Subcutaneous abdominal adipose tissue (tissue), 5 donors: ENCODE results near the gene TNIP2.

Experiments used
- H3K27ac ChIP-seq: one replicate; pipeline ENCODE4 v1.7.0; 2013; ENCODE audit warnings: low read depth, mild to moderate bottlenecking, inconsistent platforms, low read length, moderate library complexity
- H3K27me3 ChIP-seq, 5 donors: one replicate each; pipeline ENCODE4 v1.7.0; 2013; ENCODE audit warnings: low read length in 5 of 5, inconsistent platforms in 1 of 5; ENCODE audit not compliant: control insufficient read depth in 5 of 5, insufficient read depth in 4 of 5
- H3K36me3 ChIP-seq, 5 donors: one replicate each; pipeline ENCODE4 v1.7.0; 2013; ENCODE audit warnings: low read length in 5 of 5; ENCODE audit not compliant: control insufficient read depth in 5 of 5, insufficient read depth in 5 of 5
- H3K4me1 ChIP-seq, 5 donors: one replicate each; pipeline ENCODE4 v1.7.0; 2013; ENCODE audit warnings: low read length in 5 of 5, mild to moderate bottlenecking in 3 of 5, moderate library complexity in 1 of 5; ENCODE audit not compliant: control insufficient read depth in 5 of 5, insufficient read depth in 5 of 5
- H3K4me3 ChIP-seq, 5 donors: one replicate each; pipeline ENCODE4 v1.7.0; 2013; ENCODE audit warnings: low read length in 5 of 5, low read depth in 1 of 5
- H3K9ac ChIP-seq, 5 donors: one replicate each; pipeline ENCODE4 v1.7.0; 2013; ENCODE audit warnings: low read length in 5 of 5, mild to moderate bottlenecking in 4 of 5, moderate library complexity in 3 of 5
- H3K9me3 ChIP-seq, 5 donors: one replicate each; pipeline ENCODE4 v1.7.0; 2013; ENCODE audit warnings: low read length in 5 of 5; ENCODE audit not compliant: control insufficient read depth in 5 of 5
- donor health status: healthy.
- donor health status: healthy.
- donor health status: healthy.
- donor health status: healthy.
- donor health status: healthy.

The TNIP2 gene

DNA sequence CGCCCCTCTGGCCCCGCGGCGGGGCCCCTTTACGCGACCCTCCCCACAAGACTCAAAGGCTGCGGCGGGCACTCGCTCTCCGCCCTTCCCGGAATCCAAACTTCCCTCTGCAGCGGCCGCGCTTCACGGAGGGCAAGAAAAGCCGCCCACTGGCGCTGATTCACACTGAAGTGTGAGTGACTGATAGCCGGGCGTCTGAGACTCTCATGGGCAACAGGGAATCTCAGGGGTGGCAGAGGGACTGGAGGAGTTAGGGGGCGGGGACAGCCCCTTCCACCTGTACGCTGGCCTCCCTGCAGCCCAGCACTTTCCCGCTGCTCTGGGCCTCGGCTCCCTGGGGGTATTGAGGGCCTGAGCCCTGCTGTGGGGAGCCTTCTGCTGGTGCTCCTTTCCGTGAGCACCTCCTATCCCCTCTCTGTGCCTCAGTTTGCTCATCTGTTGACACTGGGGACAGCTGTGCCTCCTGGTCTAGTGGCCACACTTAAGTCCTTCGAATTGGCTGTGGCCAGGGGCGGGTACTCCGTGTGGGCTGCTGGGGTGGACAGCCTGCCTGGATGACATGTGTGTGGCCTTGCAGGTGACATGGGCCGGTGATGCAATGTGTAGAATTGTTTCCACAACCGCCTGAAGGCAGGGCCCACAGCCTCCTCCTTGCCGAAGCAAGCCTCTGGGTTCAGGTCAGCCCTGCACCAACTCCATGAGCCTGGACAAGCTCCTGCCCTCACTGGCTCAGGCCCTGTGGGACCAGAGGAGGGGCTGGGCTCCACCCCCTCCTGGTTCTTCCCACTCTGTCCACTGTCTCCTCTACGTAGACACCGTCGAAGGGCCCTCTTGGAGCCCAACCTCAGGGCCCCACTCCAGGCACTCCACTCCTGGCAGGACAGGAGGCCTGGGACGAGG lies 37.7 kb upstream of the TNIP2 start:
- Histone ChIP-seq H3K27me3 (no peaks in the 10 kb centered on the region), H3K4me1 (peaks cover 21 to 77% (median 71%) of the 10 kb centered on the region in 5 donors), H3K27ac (peak overlapping the region; percentile 74)

DNA sequence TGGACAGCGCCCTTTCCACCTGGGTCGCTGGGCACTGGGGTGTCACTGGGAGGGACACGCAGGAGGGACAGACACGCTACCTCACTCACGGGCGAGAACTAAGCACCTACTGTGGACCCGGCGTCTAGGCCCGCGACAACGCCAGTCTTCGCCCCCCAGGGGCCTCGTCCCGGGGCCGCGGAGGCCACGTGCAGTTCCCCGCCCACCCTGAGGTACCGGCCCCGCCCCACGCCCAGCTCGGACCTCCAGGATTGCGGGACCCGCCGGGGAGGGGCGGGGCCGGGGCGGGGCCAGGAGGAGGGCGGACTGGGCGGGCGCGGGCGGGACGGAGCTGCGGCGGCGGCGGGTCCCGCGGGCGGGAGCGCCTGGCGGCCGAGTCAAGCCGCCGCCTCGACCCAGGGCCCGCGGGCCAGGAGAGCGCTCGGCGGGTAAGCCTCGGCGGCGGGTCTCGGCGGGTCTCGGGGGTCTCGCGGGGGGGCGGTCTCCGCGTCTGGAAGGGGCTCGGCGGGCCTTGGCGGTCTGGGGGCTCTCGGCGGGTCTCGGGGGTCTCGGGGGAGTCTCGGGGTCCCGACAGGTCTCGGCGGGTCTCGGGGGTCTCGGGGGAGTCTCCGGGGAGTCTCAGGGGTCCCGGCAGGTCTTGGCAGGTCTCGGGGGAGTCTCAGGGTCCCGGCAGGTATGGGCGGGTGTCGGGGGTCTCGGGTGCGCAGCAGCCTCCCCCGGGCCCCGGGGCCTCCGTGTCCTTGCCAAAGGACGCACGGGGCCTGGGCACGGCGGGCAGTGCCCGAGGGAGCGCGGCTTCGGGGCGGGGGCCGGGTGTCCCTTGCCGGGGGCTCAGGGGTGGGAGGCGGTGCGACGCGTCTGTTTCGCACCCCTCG lies 36.8 kb upstream of the TNIP2 start, which contains the start of gene SH3BP2:
Gene SH3BP2 (plus strand): TSS at position 375 of the 875 bp plus-strand sequence. CDS start 27,533 bp downstream, outside the sequence.
- peaks cover 0 to 5% (median 0%) of the 10 kb centered on the region in 5 donors for H3K36me3 ChIP-seq
- no peaks in the 10 kb centered on the region for H3K9me3 ChIP-seq
- H3K27ac ChIP-seq, result peak within 1 kb of the TSS; percentile 74
- H3K4me1 ChIP-seq, result peaks cover 15 to 75% (median 67%) of the 10 kb centered on the region in 5 donors
- no peaks in the 10 kb centered on the region for H3K27me3 ChIP-seq
- H3K4me3 ChIP-seq, result peak within 1 kb of the TSS; percentile 67 to 79 (median 71)
- H3K9ac ChIP-seq, result peak within 1 kb of the TSS in 4 of 5 donors; percentile 74 to 79 (median 76)

More for the DNA sequence above, 37.7 kb upstream of the TNIP2 start:
- peak overlapping the region; percentile 68 to 79 (median 76) for H3K9ac ChIP-seq
- H3K9me3 ChIP-seq, result no peaks in the 10 kb centered on the region
- peaks cover 0 to 5% (median 0%) of the 10 kb centered on the region in 5 donors for H3K36me3 ChIP-seq
- H3K4me3 ChIP-seq, result peak overlapping the region; percentile 67 to 79 (median 71)

DNA sequence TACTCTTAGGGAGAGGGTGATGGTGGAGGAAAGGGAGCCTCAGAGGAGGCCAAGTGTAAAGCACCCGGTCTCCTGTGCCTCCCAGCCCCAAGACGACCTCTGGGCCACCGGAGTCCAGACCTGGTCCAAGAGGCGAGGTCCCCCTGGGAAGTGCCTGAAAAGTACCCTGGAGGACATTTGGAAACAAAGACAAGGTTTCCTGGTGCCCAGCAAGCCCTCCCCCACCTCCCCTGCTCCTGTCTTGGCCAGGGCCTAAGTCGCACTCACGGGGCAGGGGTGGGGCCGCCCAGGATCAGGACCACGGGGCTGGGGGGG lies 36.2 kb upstream of the TNIP2 start:
- H3K4me3 ChIP-seq, result peak overlapping the region in 1 of 5 donors; percentile 14
- peak overlapping the region in 1 of 5 donors; percentile 1 for H3K9ac ChIP-seq
- H3K4me1 ChIP-seq, result peaks cover 15 to 74% (median 66%) of the 10 kb centered on the region in 5 donors
- peaks cover 0 to 5% (median 0%) of the 10 kb centered on the region in 5 donors for H3K36me3 ChIP-seq
- H3K27ac ChIP-seq, result no peak overlapping the region
- H3K9me3 ChIP-seq, result no peaks in the 10 kb centered on the region
- H3K27me3 ChIP-seq, result no peaks in the 10 kb centered on the region

DNA sequence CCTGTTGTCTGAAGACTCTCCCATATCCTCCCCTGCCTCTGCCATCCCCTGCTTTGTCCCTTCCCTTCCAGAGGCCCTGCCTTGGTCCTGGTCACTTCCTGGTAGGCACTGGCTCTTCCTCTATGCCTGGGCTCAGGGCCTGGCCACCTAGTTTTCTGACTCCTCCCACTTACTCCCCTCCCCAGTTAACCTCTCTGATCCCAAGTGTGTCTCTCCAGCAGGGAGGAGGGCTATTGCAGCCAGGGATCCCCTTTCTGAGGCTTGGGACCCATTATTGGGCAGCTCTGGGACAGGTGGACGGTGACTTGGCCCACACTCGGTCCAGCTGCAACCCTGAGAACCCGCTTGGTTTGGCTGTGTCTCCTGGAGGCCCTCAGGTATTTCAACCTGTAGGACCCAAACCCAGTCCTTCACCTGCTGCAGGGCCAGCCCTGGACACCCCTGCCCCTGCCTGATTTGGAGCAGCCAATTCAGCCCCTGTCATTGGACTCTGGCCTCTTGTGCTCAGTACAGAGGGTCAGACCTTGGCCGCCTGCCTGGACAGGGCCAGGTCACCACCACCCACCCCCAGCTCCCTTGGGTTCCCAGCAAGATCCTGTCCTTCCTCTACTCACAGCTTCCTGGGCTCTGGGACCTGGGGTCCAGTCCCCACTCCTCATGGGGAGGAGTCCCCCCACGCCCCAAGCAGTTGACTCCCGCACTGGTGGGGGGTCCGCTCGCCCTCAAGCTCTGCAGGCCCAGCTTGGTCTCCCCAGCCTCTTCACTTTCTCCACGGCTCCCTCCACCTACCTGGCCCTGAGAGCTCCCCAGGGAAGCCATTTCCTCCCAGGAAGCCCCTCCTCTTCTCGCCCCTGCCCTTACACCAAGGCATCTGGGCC lies 35.6 kb upstream of the TNIP2 start:
- no peak overlapping the region for H3K4me3 ChIP-seq
- no peaks in the 10 kb centered on the region for H3K27me3 ChIP-seq
- H3K36me3 ChIP-seq, result peaks cover 0 to 4% (median 0%) of the 10 kb centered on the region in 5 donors
- H3K9ac ChIP-seq, result peak overlapping the region in 1 of 5 donors; percentile 1
- H3K27ac ChIP-seq, result no peak overlapping the region
- no peaks in the 10 kb centered on the region for H3K9me3 ChIP-seq
- peaks cover 14 to 71% (median 64%) of the 10 kb centered on the region in 5 donors for H3K4me1 ChIP-seq

DNA sequence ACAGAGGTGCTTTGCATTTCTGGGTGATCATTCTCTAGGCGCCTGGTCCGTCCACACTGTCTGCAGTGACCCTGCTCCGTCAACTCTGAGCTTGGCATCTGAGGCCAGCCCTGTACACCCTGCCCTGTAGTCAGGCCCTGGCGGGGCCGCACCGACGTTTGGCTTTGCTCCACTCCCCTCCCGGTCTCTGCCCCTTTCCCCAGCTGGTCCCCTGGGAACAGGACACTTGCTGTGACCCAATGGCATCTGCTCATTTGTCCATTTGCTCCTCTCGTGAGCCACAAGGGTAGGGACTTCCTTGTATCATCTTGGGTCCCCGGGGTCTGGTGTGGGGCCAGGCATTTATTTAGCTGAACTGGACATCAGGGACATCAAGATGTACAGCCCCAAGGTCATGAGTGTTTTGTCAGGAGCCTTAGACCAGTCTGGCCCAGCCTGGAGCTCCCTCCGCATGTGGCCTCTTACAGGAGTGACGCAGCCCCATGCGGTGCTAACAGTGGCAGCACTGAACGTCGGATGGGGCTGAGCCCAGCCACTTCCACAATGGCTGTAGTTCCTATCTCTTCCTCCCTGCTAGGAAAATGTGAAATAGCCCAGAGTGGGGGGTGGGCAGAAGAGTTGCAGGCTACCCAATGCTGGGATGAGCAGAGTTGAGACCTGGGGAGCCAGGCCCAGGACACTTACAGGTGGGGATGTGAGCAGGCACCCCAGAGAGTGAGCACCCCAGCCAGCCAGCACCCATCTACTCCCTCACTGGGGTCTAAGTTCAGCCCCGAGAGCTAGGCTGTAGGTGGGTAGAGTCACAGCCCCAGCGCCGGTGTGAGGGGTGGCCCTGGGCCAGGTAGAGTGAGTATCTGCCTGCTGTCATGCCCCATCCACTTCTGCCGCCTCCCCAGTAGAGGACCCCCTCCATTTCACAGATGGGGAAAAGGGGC lies 34.7 kb upstream of the TNIP2 start:
- Histone ChIP-seq H3K9ac (no peak overlapping the region), H3K9me3 (no peaks in the 10 kb centered on the region), H3K4me1 (peaks cover 13 to 71% (median 63%) of the 10 kb centered on the region in 5 donors), H3K27ac (no peak overlapping the region), H3K27me3 (no peaks in the 10 kb centered on the region), H3K4me3 (no peak overlapping the region), H3K36me3 (no peaks in the 10 kb centered on the region)

DNA sequence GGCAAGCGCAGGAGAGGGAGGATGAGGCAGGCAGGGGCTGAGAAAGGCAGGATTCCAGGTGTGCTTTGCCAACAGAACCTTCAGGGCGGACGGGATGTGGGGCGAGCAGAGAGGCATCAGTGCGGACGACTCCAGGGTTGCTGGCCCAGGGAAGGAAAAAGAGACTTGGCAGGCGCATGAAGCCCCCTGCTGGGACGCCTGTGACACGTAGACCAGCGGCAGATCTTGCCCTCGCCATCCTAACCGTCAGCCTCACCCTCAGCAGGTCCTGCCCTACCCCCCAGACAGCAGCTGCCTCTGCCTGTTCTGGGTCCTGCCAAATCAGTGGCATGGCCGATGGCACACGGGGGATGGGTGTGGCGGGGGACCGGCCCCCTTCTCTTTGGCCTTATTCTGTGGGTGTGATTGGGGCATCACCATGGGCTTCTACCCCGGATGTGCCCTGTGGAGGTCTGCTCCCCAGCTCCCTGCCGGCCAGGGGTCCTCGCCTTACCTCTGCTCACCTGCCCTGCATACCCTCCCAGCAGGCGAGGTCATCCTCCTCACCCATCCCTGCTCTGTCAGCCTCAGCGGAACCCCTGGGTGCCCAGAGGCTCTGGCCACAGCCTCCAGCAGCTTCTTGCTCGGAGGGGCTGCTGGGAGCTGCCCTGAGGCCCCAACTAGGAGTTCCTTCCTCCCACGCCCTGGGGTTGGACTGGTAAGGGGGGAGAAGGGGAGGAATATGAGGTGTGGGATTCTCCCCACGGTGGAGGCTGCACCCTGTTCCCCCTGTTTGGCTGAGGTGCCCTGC lies 33.9 kb upstream of the TNIP2 start:
- no peaks in the 10 kb centered on the region for H3K36me3 ChIP-seq
- no peaks in the 10 kb centered on the region for H3K27me3 ChIP-seq
- no peak overlapping the region for H3K27ac ChIP-seq
- no peak overlapping the region for H3K9ac ChIP-seq
- no peak overlapping the region for H3K4me3 ChIP-seq
- no peaks in the 10 kb centered on the region for H3K9me3 ChIP-seq
- peaks cover 11 to 67% (median 54%) of the 10 kb centered on the region in 5 donors for H3K4me1 ChIP-seq

DNA sequence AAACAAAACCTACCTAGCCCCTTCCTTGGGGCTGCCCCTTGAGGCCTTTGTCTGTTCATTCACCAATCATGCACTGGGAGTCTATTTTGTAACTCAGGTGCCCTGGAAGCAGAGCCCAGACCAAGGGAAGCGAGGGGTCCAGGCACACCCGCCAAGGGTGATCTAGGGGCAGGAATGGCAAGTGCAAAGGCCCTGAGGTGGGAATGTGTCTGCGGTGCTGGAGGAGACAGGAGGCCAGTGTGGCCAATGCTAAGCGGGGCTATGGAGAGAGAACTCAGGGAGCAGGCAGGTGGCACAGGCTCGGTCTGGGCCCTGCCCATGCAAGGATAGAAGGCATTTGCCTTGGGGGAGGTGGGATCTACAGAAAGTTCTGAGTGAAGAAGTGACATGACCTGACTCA lies 33.2 kb upstream of the TNIP2 start:
- H3K4me1 ChIP-seq, result peaks cover 6 to 61% (median 48%) of the 10 kb centered on the region in 5 donors
- no peaks in the 10 kb centered on the region for H3K9me3 ChIP-seq
- H3K4me3 ChIP-seq, result no peak overlapping the region
- H3K36me3 ChIP-seq, result no peaks in the 10 kb centered on the region
- no peak overlapping the region for H3K9ac ChIP-seq
- H3K27me3 ChIP-seq, result no peaks in the 10 kb centered on the region
- H3K27ac ChIP-seq, result no peak overlapping the region

DNA sequence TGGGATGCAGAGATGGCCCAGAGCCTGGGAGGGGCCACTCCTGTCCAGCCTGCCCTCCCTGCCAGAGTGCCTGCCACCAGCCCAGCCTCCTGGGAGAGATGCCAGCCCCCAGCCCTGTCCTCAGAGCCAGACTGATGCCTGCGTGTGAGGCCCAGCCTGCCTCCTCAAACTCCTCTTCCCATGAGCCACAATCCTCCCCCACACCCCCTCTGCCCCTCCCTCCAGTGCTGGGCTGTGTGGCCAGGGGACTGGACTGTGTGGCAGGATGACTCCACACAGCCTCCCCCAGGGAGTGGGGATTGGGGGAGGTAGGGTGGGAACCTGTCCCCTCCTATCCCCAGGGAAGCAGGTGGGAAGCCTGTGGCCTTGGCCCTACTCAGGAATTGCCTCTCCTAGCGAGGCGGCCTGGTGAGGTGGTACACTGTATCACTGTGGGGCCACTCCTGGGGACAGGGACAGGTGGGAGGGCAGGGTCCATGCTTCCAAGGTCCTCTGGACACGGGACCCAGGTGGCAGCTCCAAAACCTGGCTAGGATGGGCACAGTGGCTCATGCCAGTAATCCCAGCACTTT lies 32.5 kb upstream of the TNIP2 start:
- H3K9ac ChIP-seq, result no peak overlapping the region
- no peak overlapping the region for H3K4me3 ChIP-seq
- no peak overlapping the region for H3K27ac ChIP-seq
- no peaks in the 10 kb centered on the region for H3K27me3 ChIP-seq
- peaks cover 0 to 5% (median 0%) of the 10 kb centered on the region in 5 donors for H3K9me3 ChIP-seq
- H3K36me3 ChIP-seq, result no peaks in the 10 kb centered on the region
- peaks cover 1 to 53% (median 40%) of the 10 kb centered on the region in 5 donors for H3K4me1 ChIP-seq
